ENCODE results near the gene ACR.

Gene ACR

DNA sequence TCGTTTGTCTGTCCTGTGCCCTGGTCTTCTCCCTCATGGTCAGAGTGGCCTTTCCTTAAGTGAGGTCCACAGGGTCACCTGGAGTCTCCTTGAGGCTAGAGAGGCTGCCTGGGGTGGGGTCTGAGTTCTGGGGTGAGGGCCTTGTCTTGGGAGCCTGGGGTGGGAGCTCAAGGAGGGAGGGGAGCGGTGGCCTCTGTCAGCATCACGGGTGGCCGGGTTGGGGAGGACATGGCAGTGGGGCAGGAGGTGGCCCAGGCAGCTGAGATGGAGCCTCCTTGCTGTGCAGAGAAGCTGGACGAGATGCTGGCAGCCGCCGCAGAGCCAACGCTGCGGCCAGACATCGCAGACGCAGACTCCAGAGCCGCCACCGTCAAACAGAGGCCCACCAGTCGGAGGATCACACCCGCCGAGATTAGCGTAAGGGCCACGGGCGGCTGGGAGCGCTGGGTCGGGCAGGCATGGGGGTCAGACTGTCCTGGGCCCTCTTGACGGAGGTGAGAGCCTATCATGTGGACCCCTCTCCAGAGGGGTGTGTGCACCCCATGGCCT is 23.3 kb upstream of the ACR start:
- Histone ChIP-seq H4K91ac (ENCODE audit: low read depth, low read length, poor library complexity) (no peak overlapping the region), H3K4me1 (ENCODE audit: control insufficient read depth in 2 of 2, insufficient read depth in 1 of 2, low read depth in 1 of 2, low read length in 2 of 2) (peaks cover 0 to 9% of the 10 kb centered on the region in 2 donors)
- WGBS, 2 donors (ENCODE audit: extremely low coverage in 2 of 2, insufficient read length in 2 of 2, insufficient replicate concordance in 1 of 2), result no CpG with 5 or more reads among the region's 22 CpGs

DNA sequence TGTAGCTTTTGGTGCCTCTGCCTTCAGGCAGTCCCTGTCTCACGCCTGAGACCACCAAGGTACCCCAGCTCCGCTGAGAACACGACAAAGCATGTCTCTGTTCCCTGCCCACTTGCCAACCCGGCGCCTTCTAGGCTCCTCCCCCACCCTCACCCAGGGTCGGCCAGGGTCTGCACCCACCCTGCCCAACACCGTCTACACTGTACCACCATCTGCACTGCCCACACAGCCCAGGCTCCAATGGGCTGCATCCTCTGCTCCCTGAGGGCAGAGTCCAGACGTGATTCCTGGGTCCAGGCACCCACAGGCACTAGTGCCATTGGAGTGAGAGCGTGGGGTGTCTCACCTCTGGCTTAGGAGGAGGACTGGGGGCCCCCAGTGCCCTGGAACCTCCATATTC is 22.8 kb upstream of the ACR start:
- Histone ChIP-seq H3K27me3 (ENCODE audit: control insufficient read depth in 3 of 3, insufficient read depth in 3 of 3, low read depth in 1 of 3, low read length in 3 of 3) (peaks cover 0 to 15% (median 0%) of the 10 kb centered on the region in 3 experiments), H4K8ac (ENCODE audit: low read depth, low read length) (no peak overlapping the region), H3K18ac (ENCODE audit: low read length) (peak overlapping the region; percentile 24), H3K36me3 (replicated peaks in 1 of 2; ENCODE audit: control insufficient read depth in 2 of 2, insufficient read depth in 2 of 2, low read length in 2 of 2) (peaks cover 21 to 51% of the 10 kb centered on the region in 2 donors), H3K4ac (ENCODE audit: low read length) (no peak overlapping the region), H4K91ac (ENCODE audit: low read depth, low read length, poor library complexity) (no peak overlapping the region), H2AK5ac (ENCODE audit: low read depth, low read length) (no peak overlapping the region), H3K9ac (ENCODE audit: low read depth, low read length, poor library complexity) (no peak overlapping the region), H3K4me3 (ENCODE audit: low read length in 2 of 2) (no peak overlapping the region), H3K79me1 (ENCODE audit: low read depth, low read length) (peaks cover 4% of the 10 kb centered on the region), H2BK5ac (ENCODE audit: low read length) (peak overlapping the region; percentile 87), H3K23ac (ENCODE audit: low read depth, low read length, poor library complexity) (peak overlapping the region; percentile 95), H3K4me2 (ENCODE audit: insufficient read depth, low read length, poor library complexity, severe bottlenecking) (no peak overlapping the region), H2BK12ac (ENCODE audit: low read length) (no peak overlapping the region), H3K27ac (replicated peaks; ENCODE audit: low read length) (no peak overlapping the region), H2BK15ac (ENCODE audit: low read length) (peak overlapping the region; percentile 49), H3K4me1 (ENCODE audit: control insufficient read depth in 2 of 2, insufficient read depth in 1 of 2, low read depth in 1 of 2, low read length in 2 of 2) (peaks cover 0 to 9% of the 10 kb centered on the region in 2 donors), H2AFZ (ENCODE audit: low read length) (no peak overlapping the region), H3K14ac (ENCODE audit: low read length) (no peak overlapping the region), H3K9me3 (replicated peaks in 1 of 2; ENCODE audit: control insufficient read depth in 2 of 2, insufficient read depth in 1 of 2, low read depth in 1 of 2, low read length in 2 of 2) (peaks cover 0 to 3% of the 10 kb centered on the region in 2 donors), H2BK120ac (ENCODE audit: low read depth, low read length) (peak overlapping the region; percentile 27)
- WGBS, 2 donors (ENCODE audit: extremely low coverage in 2 of 2, insufficient read length in 2 of 2, insufficient replicate concordance in 1 of 2), result no CpG with 5 or more reads among the region's 9 CpGs
- no peak for DNase-seq (ENCODE audit: low spot score)

More for the DNA sequence above, 23.3 kb upstream of the ACR start:
- Histone ChIP-seq H3K27ac (replicated peaks; ENCODE audit: low read length) (no peak overlapping the region), H2BK120ac (ENCODE audit: low read depth, low read length) (peak overlapping the region; percentile 27), H2BK5ac (ENCODE audit: low read length) (peak overlapping the region; percentile 87), H3K4me2 (ENCODE audit: insufficient read depth, low read length, poor library complexity, severe bottlenecking) (no peak overlapping the region), H2BK12ac (ENCODE audit: low read length) (no peak overlapping the region), H3K18ac (ENCODE audit: low read length) (no peak overlapping the region), H3K14ac (ENCODE audit: low read length) (peak overlapping the region; percentile 50), H3K36me3 (replicated peaks in 1 of 2; ENCODE audit: control insufficient read depth in 2 of 2, insufficient read depth in 2 of 2, low read length in 2 of 2) (peaks cover 23 to 56% of the 10 kb centered on the region in 2 donors), H3K9me3 (replicated peaks in 1 of 2; ENCODE audit: control insufficient read depth in 2 of 2, insufficient read depth in 1 of 2, low read depth in 1 of 2, low read length in 2 of 2) (peaks cover 0 to 3% of the 10 kb centered on the region in 2 donors), H3K4ac (ENCODE audit: low read length) (no peak overlapping the region), H3K79me1 (ENCODE audit: low read depth, low read length) (peaks cover 4% of the 10 kb centered on the region), H3K23ac (ENCODE audit: low read depth, low read length, poor library complexity) (no peak overlapping the region), H4K8ac (ENCODE audit: low read depth, low read length) (no peak overlapping the region), H2BK15ac (ENCODE audit: low read length) (no peak overlapping the region), H3K9ac (ENCODE audit: low read depth, low read length, poor library complexity) (no peak overlapping the region), H2AFZ (ENCODE audit: low read length) (no peak overlapping the region), H3K27me3 (ENCODE audit: control insufficient read depth in 3 of 3, insufficient read depth in 3 of 3, low read depth in 1 of 3, low read length in 3 of 3) (peaks cover 0 to 11% (median 0%) of the 10 kb centered on the region in 3 experiments), H3K4me3 (ENCODE audit: low read length in 2 of 2) (no peak overlapping the region), H2AK5ac (ENCODE audit: low read depth, low read length) (no peak overlapping the region)
- no peak for DNase-seq (ENCODE audit: low spot score)

DNA sequence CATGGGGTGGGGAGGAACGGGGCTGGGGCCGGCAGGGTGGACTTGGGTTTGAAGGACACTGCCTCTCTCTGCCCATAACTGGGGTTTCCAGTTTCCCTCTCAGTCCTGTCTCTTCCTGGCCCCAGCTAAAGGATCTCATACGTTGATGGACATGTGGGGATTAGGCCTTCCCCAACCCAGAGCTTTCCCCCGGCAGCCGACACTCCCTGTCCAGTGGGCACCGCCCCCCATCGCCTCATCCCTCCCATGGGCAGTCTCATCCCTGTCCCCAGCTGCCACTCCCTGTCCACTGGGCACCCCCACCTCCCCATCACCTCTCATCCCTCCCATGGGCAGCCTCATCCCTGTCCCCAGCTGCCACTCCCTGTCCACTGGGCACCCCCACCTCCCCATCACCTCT is 22.2 kb upstream of the ACR start:
- Histone ChIP-seq H3K4ac (ENCODE audit: low read length) (no peak overlapping the region), H2BK120ac (ENCODE audit: low read depth, low read length) (no peak overlapping the region), H2BK15ac (ENCODE audit: low read length) (no peak overlapping the region), H3K79me1 (ENCODE audit: low read depth, low read length) (peaks cover 4% of the 10 kb centered on the region), H4K8ac (ENCODE audit: low read depth, low read length) (no peak overlapping the region), H3K4me2 (ENCODE audit: insufficient read depth, low read length, poor library complexity, severe bottlenecking) (no peak overlapping the region), H3K23ac (ENCODE audit: low read depth, low read length, poor library complexity) (peak overlapping the region; percentile 31), H4K91ac (ENCODE audit: low read depth, low read length, poor library complexity) (no peak overlapping the region), H2BK12ac (ENCODE audit: low read length) (no peak overlapping the region), H3K18ac (ENCODE audit: low read length) (no peak overlapping the region), H3K27me3 (ENCODE audit: control insufficient read depth in 3 of 3, insufficient read depth in 3 of 3, low read depth in 1 of 3, low read length in 3 of 3) (peaks cover 0 to 20% (median 2%) of the 10 kb centered on the region in 3 experiments), H3K9me3 (replicated peaks in 1 of 2; ENCODE audit: control insufficient read depth in 2 of 2, insufficient read depth in 1 of 2, low read depth in 1 of 2, low read length in 2 of 2) (peaks cover 0 to 2% of the 10 kb centered on the region in 2 donors), H3K9ac (ENCODE audit: low read depth, low read length, poor library complexity) (peak overlapping the region; percentile 44), H2BK5ac (ENCODE audit: low read length) (peak overlapping the region; percentile 82), H3K4me3 (ENCODE audit: low read length in 2 of 2) (no peak overlapping the region), H2AK5ac (ENCODE audit: low read depth, low read length) (no peak overlapping the region), H2AFZ (ENCODE audit: low read length) (no peak overlapping the region), H3K4me1 (ENCODE audit: control insufficient read depth in 2 of 2, insufficient read depth in 1 of 2, low read depth in 1 of 2, low read length in 2 of 2) (peaks cover 0 to 8% of the 10 kb centered on the region in 2 donors), H3K36me3 (replicated peaks in 1 of 2; ENCODE audit: control insufficient read depth in 2 of 2, insufficient read depth in 2 of 2, low read length in 2 of 2) (peaks cover 19 to 46% of the 10 kb centered on the region in 2 donors), H3K14ac (ENCODE audit: low read length) (no peak overlapping the region), H3K27ac (replicated peaks; ENCODE audit: low read length) (no peak overlapping the region)
- DNase-seq (ENCODE audit: low spot score), result no peak
- WGBS, 2 donors (ENCODE audit: extremely low coverage in 2 of 2, insufficient read length in 2 of 2, insufficient replicate concordance in 1 of 2), result no CpG with 5 or more reads among the region's 7 CpGs

DNA sequence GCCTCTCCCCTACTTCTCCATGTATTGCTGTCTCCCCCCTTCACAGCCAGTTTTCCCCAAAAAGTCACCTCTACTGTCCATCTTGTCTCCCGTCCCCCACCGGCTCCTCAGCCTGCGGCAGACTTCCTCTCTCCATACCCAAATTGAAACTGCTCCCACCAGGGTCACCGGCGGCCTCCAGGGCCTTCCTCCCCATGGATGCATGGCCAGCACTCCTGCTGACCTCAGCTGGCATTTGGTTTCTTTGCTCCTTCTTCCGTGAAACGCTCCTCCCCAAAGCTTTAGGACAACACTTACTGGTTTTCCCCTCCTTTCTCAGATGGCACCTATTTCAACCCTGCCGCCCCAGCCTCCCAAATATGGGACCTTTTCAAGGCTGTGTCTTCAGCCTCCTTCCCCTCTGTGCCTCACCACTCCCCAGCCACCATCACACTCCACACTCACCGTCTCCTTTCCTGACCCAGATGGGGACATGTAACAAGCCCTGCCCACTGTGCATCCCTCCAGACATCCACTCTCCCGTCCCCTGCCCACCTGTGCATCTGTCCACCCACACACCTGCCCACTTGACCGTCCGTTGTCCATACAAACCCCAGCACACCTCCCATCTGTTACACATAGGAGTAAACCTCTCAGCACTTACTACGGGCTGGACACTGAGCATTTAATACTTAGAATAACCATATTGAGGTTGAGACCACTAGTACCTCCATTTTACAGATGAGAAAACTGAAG is 21.5 kb upstream of the ACR start:
- Histone ChIP-seq H2BK15ac (ENCODE audit: low read length) (no peak overlapping the region), H4K91ac (ENCODE audit: low read depth, low read length, poor library complexity) (no peak overlapping the region), H3K4me1 (ENCODE audit: control insufficient read depth in 2 of 2, insufficient read depth in 1 of 2, low read depth in 1 of 2, low read length in 2 of 2) (peaks cover 0 to 3% of the 10 kb centered on the region in 2 donors), H2AFZ (ENCODE audit: low read length) (no peak overlapping the region), H2BK5ac (ENCODE audit: low read length) (no peak overlapping the region), H3K14ac (ENCODE audit: low read length) (no peak overlapping the region), H3K23ac (ENCODE audit: low read depth, low read length, poor library complexity) (peak overlapping the region; percentile 85), H2AK5ac (ENCODE audit: low read depth, low read length) (no peak overlapping the region), H3K9me3 (replicated peaks in 1 of 2; ENCODE audit: control insufficient read depth in 2 of 2, insufficient read depth in 1 of 2, low read depth in 1 of 2, low read length in 2 of 2) (no peaks in the 10 kb centered on the region), H3K4me2 (ENCODE audit: insufficient read depth, low read length, poor library complexity, severe bottlenecking) (no peak overlapping the region), H3K4ac (ENCODE audit: low read length) (no peak overlapping the region), H3K18ac (ENCODE audit: low read length) (no peak overlapping the region), H3K27ac (replicated peaks; ENCODE audit: low read length) (no peak overlapping the region), H2BK120ac (ENCODE audit: low read depth, low read length) (no peak overlapping the region), H3K27me3 (ENCODE audit: control insufficient read depth in 3 of 3, insufficient read depth in 3 of 3, low read depth in 1 of 3, low read length in 3 of 3) (peaks cover 0 to 26% (median 2%) of the 10 kb centered on the region in 3 experiments), H2BK12ac (ENCODE audit: low read length) (no peak overlapping the region), H3K9ac (ENCODE audit: low read depth, low read length, poor library complexity) (peak overlapping the region; percentile 81), H3K79me1 (ENCODE audit: low read depth, low read length) (peaks cover 9% of the 10 kb centered on the region), H3K36me3 (replicated peaks in 1 of 2; ENCODE audit: control insufficient read depth in 2 of 2, insufficient read depth in 2 of 2, low read length in 2 of 2) (peaks cover 14 to 47% of the 10 kb centered on the region in 2 donors), H4K8ac (ENCODE audit: low read depth, low read length) (peak overlapping the region; percentile 17), H3K4me3 (ENCODE audit: low read length in 2 of 2) (no peak overlapping the region)
- no peak for DNase-seq (ENCODE audit: low spot score)
- WGBS, 2 donors (ENCODE audit: extremely low coverage in 2 of 2, insufficient read length in 2 of 2, insufficient replicate concordance in 1 of 2), result no CpG with 5 or more reads among the region's 13 CpGs
